Trophoblast cell (in vitro differentiated cells and primary cell): ENCODE data around the gene GPR143.

Experiments used
- DNase-seq, 2 donors: peaks; one replicate each; pipeline ENCODE4 v3.0.0-alpha.2; 2016
- H2AFZ ChIP-seq: 2 replicates; pipeline ENCODE4 v1.6.1; 2013; ENCODE audit warnings: low read length, moderate library complexity, mild to moderate bottlenecking; ENCODE audit not compliant: insufficient read depth, poor library complexity
- H2AK5ac ChIP-seq: 2 replicates; pipeline ENCODE4 v1.6.1; 2013; ENCODE audit warnings: mild to moderate bottlenecking, low read length
- H2BK120ac ChIP-seq: 2 replicates; pipeline ENCODE4 v1.6.1; 2013; ENCODE audit warnings: low read length, mild to moderate bottlenecking, moderate library complexity; ENCODE audit not compliant: insufficient read depth, poor library complexity
- H2BK12ac ChIP-seq: 2 replicates; pipeline ENCODE4 v1.6.1; 2013; ENCODE audit warnings: mild to moderate bottlenecking, low read length, moderate library complexity
- H2BK5ac ChIP-seq: 2 replicates; pipeline ENCODE4 v1.6.1; 2013; ENCODE audit warnings: low read length, low read depth, moderate library complexity, mild to moderate bottlenecking; ENCODE audit not compliant: poor library complexity
- H3K14ac ChIP-seq: 2 replicates; pipeline ENCODE4 v1.6.1; 2013; ENCODE audit warnings: mild to moderate bottlenecking, low read length
- H3K18ac ChIP-seq: 2 replicates; pipeline ENCODE4 v1.6.1; 2013; ENCODE audit warnings: mild to moderate bottlenecking, low read length
- H3K23ac ChIP-seq: 2 replicates; pipeline ENCODE4 v1.6.1; 2013; ENCODE audit warnings: low read length
- H3K27ac ChIP-seq: 2 replicates; pipeline ENCODE4 v1.5.1; 2013; ENCODE audit warnings: low read depth, mild to moderate bottlenecking, inconsistent platforms, low read length, moderate library complexity
- H3K27me3 ChIP-seq: 2 replicates; pipeline ENCODE4 v1.6.1; 2013; ENCODE audit warnings: inconsistent platforms, mild to moderate bottlenecking, low read length, moderate library complexity; ENCODE audit not compliant: insufficient read depth
- H3K36me3 ChIP-seq, 2 experiments: 1 replicate in 1 of 2; 2 replicates in 1 of 2; pipeline ENCODE4 v1.6.1; 2013; ENCODE audit warnings: low read length in 2 of 2, mild to moderate bottlenecking in 2 of 2, moderate library complexity in 1 of 2; ENCODE audit not compliant: insufficient read depth in 2 of 2, control insufficient read depth in 1 of 2
- H3K4ac ChIP-seq: 2 replicates; pipeline ENCODE4 v1.6.1; 2013; ENCODE audit warnings: low read depth, mild to moderate bottlenecking, low read length, moderate library complexity
- H3K4me1 ChIP-seq, 2 experiments: 1 replicate in 1 of 2; 2 replicates in 1 of 2; pipeline ENCODE4 v1.6.1; 2013; ENCODE audit warnings: low read length in 2 of 2, mild to moderate bottlenecking in 2 of 2, moderate library complexity in 1 of 2; ENCODE audit not compliant: insufficient read depth in 2 of 2, control insufficient read depth in 1 of 2
- H3K4me2 ChIP-seq: 2 replicates; pipeline ENCODE4 v1.6.1; 2013; ENCODE audit warnings: inconsistent platforms, mild to moderate bottlenecking, low read length, moderate library complexity
- H3K4me3 ChIP-seq: 2 replicates; pipeline ENCODE4 v1.5.1; 2013; ENCODE audit warnings: mild to moderate bottlenecking, low read depth, low read length, inconsistent platforms
- H3K79me1 ChIP-seq: one replicate; pipeline ENCODE4 v1.6.1; 2013; ENCODE audit warnings: low read length
- H3K79me2 ChIP-seq: 2 replicates; pipeline ENCODE4 v1.6.1; 2013; ENCODE audit warnings: low read length, mild to moderate bottlenecking; ENCODE audit not compliant: control insufficient read depth, insufficient read depth, poor library complexity
- H3K9ac ChIP-seq: 2 replicates; pipeline ENCODE4 v1.6.1; 2013; ENCODE audit warnings: mild to moderate bottlenecking, low read length
- H3K9me3 ChIP-seq: 2 replicates; pipeline ENCODE4 v1.6.1; 2013; ENCODE audit warnings: low read depth, mild to moderate bottlenecking, control low read depth, inconsistent platforms, low read length; ENCODE audit not compliant: insufficient read depth
- H4K12ac ChIP-seq: 2 replicates; pipeline ENCODE4 v1.6.1; 2013; ENCODE audit warnings: low read depth, mild to moderate bottlenecking, low read length, moderate library complexity
- H4K8ac ChIP-seq: 2 replicates; pipeline ENCODE4 v1.6.1; 2013; ENCODE audit warnings: low read depth, mild to moderate bottlenecking, low read length, moderate library complexity
- H4K91ac ChIP-seq: one replicate; pipeline ENCODE4 v1.6.1; 2013; ENCODE audit warnings: low read depth, mild to moderate bottlenecking, low read length, moderate library complexity
- WGBS: extraction: QIAGEN DNeasy Blood & Tissue Kit; methylation state at CpG from one replicate; pipeline ENCODE4 v1.1.7; 2013; ENCODE audit warnings: missing lambda C conversion rate; ENCODE audit not compliant: insufficient read length, insufficient coverage; ENCODE audit errors: extremely low coverage; 5-methylcytosine and 5-hydroxymethylcytosine counted together

The GPR143 gene

GRCh38 chrX:9676738-9677097 is 88.9 kb downstream of the GPR143 start:
- Histone ChIP-seq H3K4me2 (no peak overlapping the region), H2AK5ac (no peak overlapping the region), H3K79me2 (no peaks in the 10 kb centered on the region), H3K9ac (no peak overlapping the region), H3K23ac (no peak overlapping the region), H2BK12ac (no peak overlapping the region), H3K27ac (no peak overlapping the region), H3K4ac (no peak overlapping the region), H4K12ac (no peak overlapping the region), H3K14ac (no peak overlapping the region), H3K18ac (no peak overlapping the region), H4K8ac (no peak overlapping the region), H3K9me3 (no peaks in the 10 kb centered on the region), H3K4me1 (no peaks in the 10 kb centered on the region), H3K79me1 (no peaks in the 10 kb centered on the region), H3K36me3 (peaks cover 4 to 5% of the 10 kb centered on the region in 2 experiments), H3K27me3 (no peaks in the 10 kb centered on the region), H2AFZ (no peak overlapping the region), H3K4me3 (no peak overlapping the region), H2BK5ac (no peak overlapping the region), H2BK120ac (no peak overlapping the region), H4K91ac (no peak overlapping the region)
- no CpG with 5 or more reads among the region's 6 CpGs for WGBS
- DNase-seq = no peak

GRCh38 chrX:9676306-9676705 is 89.3 kb downstream of the GPR143 start:
- no peak overlapping the region for H4K8ac ChIP-seq
- WGBS = no CpG with 5 or more reads among the region's 13 CpGs

More at GRCh38 chrX:9676306-9676705, 89.3 kb downstream of the GPR143 start:
- Histone ChIP-seq H3K9ac (no peak overlapping the region), H4K12ac (no peak overlapping the region), H3K27me3 (no peaks in the 10 kb centered on the region), H3K27ac (no peak overlapping the region), H3K4me2 (no peak overlapping the region), H3K4me3 (no peak overlapping the region), H3K79me2 (no peaks in the 10 kb centered on the region), H3K36me3 (peaks cover 4 to 5% of the 10 kb centered on the region in 2 experiments), H3K18ac (no peak overlapping the region), H4K91ac (no peak overlapping the region), H3K79me1 (no peaks in the 10 kb centered on the region), H2BK5ac (no peak overlapping the region), H2BK12ac (no peak overlapping the region), H3K4ac (no peak overlapping the region), H2BK120ac (no peak overlapping the region), H2AK5ac (no peak overlapping the region), H2AFZ (no peak overlapping the region), H3K23ac (no peak overlapping the region), H3K9me3 (no peaks in the 10 kb centered on the region), H3K4me1 (no peaks in the 10 kb centered on the region), H3K14ac (no peak overlapping the region)
- DNase-seq = no peak
